ENCODE data around the gene SEMA3A.

- TF ChIP-seq, protein P1, sequence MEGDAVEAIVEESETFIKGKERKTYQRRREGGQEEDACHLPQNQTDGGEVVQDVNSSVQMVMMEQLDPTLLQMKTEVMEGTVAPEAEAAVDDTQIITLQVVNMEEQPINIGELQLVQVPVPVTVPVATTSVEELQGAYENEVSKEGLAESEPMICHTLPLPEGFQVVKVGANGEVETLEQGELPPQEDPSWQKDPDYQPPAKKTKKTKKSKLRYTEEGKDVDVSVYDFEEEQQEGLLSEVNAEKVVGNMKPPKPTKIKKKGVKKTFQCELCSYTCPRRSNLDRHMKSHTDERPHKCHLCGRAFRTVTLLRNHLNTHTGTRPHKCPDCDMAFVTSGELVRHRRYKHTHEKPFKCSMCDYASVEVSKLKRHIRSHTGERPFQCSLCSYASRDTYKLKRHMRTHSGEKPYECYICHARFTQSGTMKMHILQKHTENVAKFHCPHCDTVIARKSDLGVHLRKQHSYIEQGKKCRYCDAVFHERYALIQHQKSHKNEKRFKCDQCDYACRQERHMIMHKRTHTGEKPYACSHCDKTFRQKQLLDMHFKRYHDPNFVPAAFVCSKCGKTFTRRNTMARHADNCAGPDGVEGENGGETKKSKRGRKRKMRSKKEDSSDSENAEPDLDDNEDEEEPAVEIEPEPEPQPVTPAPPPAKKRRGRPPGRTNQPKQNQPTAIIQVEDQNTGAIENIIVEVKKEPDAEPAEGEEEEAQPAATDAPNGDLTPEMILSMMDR (IDR thresholded peaks at IDR 0.05; ENCODE audit: poor library complexity, severe bottlenecking), result no peak
- TF ChIP-seq POLR2AphosphoS5 (IDR thresholded peaks at IDR 0.05), result no peak
- no peak for TF ChIP-seq RAD21 (conservative IDR thresholded peaks at IDR 0.05)
- TF ChIP-seq MXI1 (conservative IDR thresholded peaks at IDR 0.05; ENCODE audit: poor library complexity, severe bottlenecking), result no peak
- no peak for TF ChIP-seq EP300 (conservative IDR thresholded peaks at IDR 0.05; ENCODE audit: poor library complexity, severe bottlenecking)
- no peak for TF ChIP-seq EZH2 (IDR thresholded peaks at IDR 0.05; ENCODE audit: borderline replicate concordance, insufficient read depth, low read length, poor library complexity, severe bottlenecking)
- TF ChIP-seq TAF1 (IDR thresholded peaks at IDR 0.05; ENCODE audit: low read depth), result no peak
- TF ChIP-seq SMC3 (conservative IDR thresholded peaks at IDR 0.05; ENCODE audit: poor library complexity), result no peak
- TF ChIP-seq, protein P2, sequence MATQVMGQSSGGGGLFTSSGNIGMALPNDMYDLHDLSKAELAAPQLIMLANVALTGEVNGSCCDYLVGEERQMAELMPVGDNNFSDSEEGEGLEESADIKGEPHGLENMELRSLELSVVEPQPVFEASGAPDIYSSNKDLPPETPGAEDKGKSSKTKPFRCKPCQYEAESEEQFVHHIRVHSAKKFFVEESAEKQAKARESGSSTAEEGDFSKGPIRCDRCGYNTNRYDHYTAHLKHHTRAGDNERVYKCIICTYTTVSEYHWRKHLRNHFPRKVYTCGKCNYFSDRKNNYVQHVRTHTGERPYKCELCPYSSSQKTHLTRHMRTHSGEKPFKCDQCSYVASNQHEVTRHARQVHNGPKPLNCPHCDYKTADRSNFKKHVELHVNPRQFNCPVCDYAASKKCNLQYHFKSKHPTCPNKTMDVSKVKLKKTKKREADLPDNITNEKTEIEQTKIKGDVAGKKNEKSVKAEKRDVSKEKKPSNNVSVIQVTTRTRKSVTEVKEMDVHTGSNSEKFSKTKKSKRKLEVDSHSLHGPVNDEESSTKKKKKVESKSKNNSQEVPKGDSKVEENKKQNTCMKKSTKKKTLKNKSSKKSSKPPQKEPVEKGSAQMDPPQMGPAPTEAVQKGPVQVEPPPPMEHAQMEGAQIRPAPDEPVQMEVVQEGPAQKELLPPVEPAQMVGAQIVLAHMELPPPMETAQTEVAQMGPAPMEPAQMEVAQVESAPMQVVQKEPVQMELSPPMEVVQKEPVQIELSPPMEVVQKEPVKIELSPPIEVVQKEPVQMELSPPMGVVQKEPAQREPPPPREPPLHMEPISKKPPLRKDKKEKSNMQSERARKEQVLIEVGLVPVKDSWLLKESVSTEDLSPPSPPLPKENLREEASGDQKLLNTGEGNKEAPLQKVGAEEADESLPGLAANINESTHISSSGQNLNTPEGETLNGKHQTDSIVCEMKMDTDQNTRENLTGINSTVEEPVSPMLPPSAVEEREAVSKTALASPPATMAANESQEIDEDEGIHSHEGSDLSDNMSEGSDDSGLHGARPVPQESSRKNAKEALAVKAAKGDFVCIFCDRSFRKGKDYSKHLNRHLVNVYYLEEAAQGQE (IDR thresholded peaks at IDR 0.05; ENCODE audit: borderline replicate concordance), result no peak
Measured at GRCh38 chr7:84073186-84073875, 121.3 kb downstream of the SEMA3A start.

All from neural cell (in vitro differentiated cells).